ENCODE results near the gene DOK3. TPM values are rescaled to one million over a fixed set of nuclear protein-coding genes. Genes with fewer than 3 reads are reported as not detected.

Gene DOK3
- total and polyA plus RNA-seq, 2 experiments from 2014 or later, result 2.2 to 11.1 TPM

DNA sequence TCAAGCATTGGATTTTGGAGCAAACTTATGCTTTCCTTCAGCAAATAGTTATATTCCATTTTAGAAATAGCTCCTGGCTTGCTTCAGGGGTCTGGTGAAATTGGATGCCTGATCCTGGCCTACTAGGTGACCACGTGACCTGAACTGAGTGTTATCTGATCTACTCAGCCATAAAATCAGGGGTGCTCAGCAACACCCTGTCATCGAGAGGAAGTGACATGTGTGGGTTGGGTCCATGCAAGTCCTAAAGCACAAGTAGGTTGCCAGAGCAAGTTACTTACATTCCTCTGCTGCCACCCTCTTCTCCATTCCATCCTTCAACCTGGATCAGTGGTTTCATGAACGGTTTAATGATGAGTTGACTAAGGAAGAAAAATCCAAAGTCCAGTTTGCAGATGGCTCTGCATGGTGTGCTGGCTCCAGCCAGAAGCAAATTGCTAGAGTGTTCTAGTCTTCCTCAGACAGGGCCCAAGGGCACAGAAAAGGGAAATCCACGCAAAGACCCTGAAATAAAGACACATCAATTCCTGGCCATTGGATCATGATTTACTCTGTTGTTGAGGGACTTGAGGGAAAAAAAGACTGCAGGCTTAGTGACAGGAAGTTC is 47.5 kb upstream of the DOK3 start:
- Histone ChIP-seq H3K27me3 (ENCODE audit: insufficient read depth) (no peaks in the 10 kb centered on the region), H3K27ac (ENCODE audit: low read depth) (no peak overlapping the region), H3K79me2 (replicated peaks; ENCODE audit: insufficient read depth) (peaks cover 17% of the 10 kb centered on the region), H2AFZ (no peak overlapping the region), H3K4me3 (no peak overlapping the region), H3K9me2 (ENCODE audit: insufficient read depth) (no peaks in the 10 kb centered on the region), H3K36me3 (ENCODE audit: insufficient read depth) (peaks cover 1% of the 10 kb centered on the region; the same call in 1 of the 2 replicates), H4K20me1 (replicated peaks; ENCODE audit: insufficient read depth) (peaks cover 11% of the 10 kb centered on the region), H3K4me2 (no peak overlapping the region), H3F3A (replicated peaks; ENCODE audit: low read depth) (peaks cover 15% of the 10 kb centered on the region), H3K4me1 (ENCODE audit: insufficient read depth) (peaks cover 10% of the 10 kb centered on the region; the same call in 1 of the 2 replicates)
- ATAC-seq (no peak), DNase-seq (ENCODE audit: low spot score) (peak; percentile 49)
- H3K4me1 Mint-ChIP-seq, result peaks cover 26% of the 10 kb centered on the region
- H3K27ac Mint-ChIP-seq, result no peak overlapping the region
- no peak for TF ChIP-seq ZNF331 (CRISPR knock-in tag; IDR thresholded peaks at IDR 0.05; ENCODE audit: low read depth)
- no peak for TF ChIP-seq NANOG (IDR thresholded peaks at IDR 0.05; ENCODE audit: borderline replicate concordance)
- TF ChIP-seq, protein P1, sequence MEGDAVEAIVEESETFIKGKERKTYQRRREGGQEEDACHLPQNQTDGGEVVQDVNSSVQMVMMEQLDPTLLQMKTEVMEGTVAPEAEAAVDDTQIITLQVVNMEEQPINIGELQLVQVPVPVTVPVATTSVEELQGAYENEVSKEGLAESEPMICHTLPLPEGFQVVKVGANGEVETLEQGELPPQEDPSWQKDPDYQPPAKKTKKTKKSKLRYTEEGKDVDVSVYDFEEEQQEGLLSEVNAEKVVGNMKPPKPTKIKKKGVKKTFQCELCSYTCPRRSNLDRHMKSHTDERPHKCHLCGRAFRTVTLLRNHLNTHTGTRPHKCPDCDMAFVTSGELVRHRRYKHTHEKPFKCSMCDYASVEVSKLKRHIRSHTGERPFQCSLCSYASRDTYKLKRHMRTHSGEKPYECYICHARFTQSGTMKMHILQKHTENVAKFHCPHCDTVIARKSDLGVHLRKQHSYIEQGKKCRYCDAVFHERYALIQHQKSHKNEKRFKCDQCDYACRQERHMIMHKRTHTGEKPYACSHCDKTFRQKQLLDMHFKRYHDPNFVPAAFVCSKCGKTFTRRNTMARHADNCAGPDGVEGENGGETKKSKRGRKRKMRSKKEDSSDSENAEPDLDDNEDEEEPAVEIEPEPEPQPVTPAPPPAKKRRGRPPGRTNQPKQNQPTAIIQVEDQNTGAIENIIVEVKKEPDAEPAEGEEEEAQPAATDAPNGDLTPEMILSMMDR (conservative IDR thresholded peaks at IDR 0.05; ENCODE audit: low read depth in 2 of 2), result no peak
- no peak for TF ChIP-seq CREB1 (CRISPR knock-in tag; IDR thresholded peaks at IDR 0.05; ENCODE audit: low read depth)
- TF ChIP-seq, protein P2, sequence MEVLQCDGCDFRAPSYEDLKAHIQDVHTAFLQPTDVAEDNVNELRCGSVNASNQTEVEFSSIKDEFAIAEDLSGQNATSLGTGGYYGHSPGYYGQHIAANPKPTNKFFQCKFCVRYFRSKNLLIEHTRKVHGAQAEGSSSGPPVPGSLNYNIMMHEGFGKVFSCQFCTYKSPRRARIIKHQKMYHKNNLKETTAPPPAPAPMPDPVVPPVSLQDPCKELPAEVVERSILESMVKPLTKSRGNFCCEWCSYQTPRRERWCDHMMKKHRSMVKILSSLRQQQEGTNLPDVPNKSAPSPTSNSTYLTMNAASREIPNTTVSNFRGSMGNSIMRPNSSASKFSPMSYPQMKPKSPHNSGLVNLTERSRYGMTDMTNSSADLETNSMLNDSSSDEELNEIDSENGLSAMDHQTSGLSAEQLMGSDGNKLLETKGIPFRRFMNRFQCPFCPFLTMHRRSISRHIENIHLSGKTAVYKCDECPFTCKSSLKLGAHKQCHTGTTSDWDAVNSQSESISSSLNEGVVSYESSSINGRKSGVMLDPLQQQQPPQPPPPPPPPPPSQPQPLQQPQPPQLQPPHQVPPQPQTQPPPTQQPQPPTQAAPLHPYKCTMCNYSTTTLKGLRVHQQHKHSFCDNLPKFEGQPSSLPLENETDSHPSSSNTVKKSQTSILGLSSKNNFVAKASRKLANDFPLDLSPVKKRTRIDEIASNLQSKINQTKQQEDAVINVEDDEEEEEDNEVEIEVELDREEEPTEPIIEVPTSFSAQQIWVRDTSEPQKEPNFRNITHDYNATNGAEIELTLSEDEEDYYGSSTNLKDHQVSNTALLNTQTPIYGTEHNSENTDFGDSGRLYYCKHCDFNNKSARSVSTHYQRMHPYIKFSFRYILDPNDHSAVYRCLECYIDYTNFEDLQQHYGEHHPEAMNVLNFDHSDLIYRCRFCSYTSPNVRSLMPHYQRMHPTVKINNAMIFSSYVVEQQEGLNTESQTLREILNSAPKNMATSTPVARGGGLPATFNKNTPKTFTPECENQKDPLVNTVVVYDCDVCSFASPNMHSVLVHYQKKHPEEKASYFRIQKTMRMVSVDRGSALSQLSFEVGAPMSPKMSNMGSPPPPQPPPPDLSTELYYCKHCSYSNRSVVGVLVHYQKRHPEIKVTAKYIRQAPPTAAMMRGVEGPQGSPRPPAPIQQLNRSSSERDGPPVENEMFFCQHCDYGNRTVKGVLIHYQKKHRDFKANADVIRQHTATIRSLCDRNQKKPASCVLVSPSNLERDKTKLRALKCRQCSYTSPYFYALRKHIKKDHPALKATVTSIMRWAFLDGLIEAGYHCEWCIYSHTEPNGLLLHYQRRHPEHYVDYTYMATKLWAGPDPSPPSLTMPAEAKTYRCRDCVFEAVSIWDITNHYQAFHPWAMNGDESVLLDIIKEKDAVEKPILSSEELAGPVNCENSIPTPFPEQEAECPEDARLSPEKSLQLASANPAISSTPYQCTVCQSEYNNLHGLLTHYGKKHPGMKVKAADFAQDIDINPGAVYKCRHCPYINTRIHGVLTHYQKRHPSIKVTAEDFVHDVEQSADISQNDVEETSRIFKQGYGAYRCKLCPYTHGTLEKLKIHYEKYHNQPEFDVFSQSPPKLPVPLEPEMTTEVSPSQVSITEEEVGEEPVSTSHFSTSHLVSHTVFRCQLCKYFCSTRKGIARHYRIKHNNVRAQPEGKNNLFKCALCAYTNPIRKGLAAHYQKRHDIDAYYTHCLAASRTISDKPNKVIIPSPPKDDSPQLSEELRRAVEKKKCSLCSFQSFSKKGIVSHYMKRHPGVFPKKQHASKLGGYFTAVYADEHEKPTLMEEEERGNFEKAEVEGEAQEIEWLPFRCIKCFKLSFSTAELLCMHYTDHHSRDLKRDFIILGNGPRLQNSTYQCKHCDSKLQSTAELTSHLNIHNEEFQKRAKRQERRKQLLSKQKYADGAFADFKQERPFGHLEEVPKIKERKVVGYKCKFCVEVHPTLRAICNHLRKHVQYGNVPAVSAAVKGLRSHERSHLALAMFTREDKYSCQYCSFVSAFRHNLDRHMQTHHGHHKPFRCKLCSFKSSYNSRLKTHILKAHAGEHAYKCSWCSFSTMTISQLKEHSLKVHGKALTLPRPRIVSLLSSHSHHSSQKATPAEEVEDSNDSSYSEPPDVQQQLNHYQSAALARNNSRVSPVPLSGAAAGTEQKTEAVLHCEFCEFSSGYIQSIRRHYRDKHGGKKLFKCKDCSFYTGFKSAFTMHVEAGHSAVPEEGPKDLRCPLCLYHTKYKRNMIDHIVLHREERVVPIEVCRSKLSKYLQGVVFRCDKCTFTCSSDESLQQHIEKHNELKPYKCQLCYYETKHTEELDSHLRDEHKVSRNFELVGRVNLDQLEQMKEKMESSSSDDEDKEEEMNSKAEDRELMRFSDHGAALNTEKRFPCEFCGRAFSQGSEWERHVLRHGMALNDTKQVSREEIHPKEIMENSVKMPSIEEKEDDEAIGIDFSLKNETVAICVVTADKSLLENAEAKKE (CRISPR knock-in tag; IDR thresholded peaks at IDR 0.05), result no peak
- TF ChIP-seq STAT1 (IDR thresholded peaks at IDR 0.05; ENCODE audit: unreplicated experiment), result no peak
- no peak for TF ChIP-seq ZNF114 (CRISPR knock-in tag; IDR thresholded peaks at IDR 0.05)
- TF ChIP-seq EZH2phosphoT487 (IDR thresholded peaks at IDR 0.05; ENCODE audit: unreplicated experiment), result no peak
- no peak for TF ChIP-seq EZH2 (IDR thresholded peaks at IDR 0.05; ENCODE audit: low read depth, unreplicated experiment)
- TF ChIP-seq, protein P3, sequence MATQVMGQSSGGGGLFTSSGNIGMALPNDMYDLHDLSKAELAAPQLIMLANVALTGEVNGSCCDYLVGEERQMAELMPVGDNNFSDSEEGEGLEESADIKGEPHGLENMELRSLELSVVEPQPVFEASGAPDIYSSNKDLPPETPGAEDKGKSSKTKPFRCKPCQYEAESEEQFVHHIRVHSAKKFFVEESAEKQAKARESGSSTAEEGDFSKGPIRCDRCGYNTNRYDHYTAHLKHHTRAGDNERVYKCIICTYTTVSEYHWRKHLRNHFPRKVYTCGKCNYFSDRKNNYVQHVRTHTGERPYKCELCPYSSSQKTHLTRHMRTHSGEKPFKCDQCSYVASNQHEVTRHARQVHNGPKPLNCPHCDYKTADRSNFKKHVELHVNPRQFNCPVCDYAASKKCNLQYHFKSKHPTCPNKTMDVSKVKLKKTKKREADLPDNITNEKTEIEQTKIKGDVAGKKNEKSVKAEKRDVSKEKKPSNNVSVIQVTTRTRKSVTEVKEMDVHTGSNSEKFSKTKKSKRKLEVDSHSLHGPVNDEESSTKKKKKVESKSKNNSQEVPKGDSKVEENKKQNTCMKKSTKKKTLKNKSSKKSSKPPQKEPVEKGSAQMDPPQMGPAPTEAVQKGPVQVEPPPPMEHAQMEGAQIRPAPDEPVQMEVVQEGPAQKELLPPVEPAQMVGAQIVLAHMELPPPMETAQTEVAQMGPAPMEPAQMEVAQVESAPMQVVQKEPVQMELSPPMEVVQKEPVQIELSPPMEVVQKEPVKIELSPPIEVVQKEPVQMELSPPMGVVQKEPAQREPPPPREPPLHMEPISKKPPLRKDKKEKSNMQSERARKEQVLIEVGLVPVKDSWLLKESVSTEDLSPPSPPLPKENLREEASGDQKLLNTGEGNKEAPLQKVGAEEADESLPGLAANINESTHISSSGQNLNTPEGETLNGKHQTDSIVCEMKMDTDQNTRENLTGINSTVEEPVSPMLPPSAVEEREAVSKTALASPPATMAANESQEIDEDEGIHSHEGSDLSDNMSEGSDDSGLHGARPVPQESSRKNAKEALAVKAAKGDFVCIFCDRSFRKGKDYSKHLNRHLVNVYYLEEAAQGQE (IDR thresholded peaks at IDR 0.05; ENCODE audit: unreplicated experiment), result no peak
- TF ChIP-seq, protein P4, sequence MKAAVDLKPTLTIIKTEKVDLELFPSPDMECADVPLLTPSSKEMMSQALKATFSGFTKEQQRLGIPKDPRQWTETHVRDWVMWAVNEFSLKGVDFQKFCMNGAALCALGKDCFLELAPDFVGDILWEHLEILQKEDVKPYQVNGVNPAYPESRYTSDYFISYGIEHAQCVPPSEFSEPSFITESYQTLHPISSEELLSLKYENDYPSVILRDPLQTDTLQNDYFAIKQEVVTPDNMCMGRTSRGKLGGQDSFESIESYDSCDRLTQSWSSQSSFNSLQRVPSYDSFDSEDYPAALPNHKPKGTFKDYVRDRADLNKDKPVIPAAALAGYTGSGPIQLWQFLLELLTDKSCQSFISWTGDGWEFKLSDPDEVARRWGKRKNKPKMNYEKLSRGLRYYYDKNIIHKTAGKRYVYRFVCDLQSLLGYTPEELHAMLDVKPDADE (IDR thresholded peaks at IDR 0.05), result no peak
- no peak for TF ChIP-seq JUNB (IDR thresholded peaks at IDR 0.05; ENCODE audit: unreplicated experiment)
- no peak for TF ChIP-seq POLR2AphosphoS5 (IDR thresholded peaks at IDR 0.05; ENCODE audit: low read depth)
- peaks cover 14% of the 10 kb centered on the region for H3K27me3 Mint-ChIP-seq (ENCODE audit: insufficient read depth, low read depth, poor library complexity)
- H3K9me3 Mint-ChIP-seq, result peaks cover 20% of the 10 kb centered on the region
- peaks cover 15% of the 10 kb centered on the region for H3K36me3 Mint-ChIP-seq (ENCODE audit: low read depth)
- no peak overlapping the region for H3K4me3 Mint-ChIP-seq
